DMS53 treated with DMSO at 0.1 percent for 48 hours (cell line): ENCODE data around the gene CEND1.
"Not testable (repeated sequence)": the region's sequence is repeated elsewhere in the genome, so short reads cannot be mapped to it uniquely, and the experiment has no call there.

Experiments used
- DNase-seq: peaks from one replicate; lab custom pipeline; 2025; ENCODE audit not compliant: unreplicated experiment; lab: John Stamatoyannopoulos, UW

Gene CEND1

DNA sequence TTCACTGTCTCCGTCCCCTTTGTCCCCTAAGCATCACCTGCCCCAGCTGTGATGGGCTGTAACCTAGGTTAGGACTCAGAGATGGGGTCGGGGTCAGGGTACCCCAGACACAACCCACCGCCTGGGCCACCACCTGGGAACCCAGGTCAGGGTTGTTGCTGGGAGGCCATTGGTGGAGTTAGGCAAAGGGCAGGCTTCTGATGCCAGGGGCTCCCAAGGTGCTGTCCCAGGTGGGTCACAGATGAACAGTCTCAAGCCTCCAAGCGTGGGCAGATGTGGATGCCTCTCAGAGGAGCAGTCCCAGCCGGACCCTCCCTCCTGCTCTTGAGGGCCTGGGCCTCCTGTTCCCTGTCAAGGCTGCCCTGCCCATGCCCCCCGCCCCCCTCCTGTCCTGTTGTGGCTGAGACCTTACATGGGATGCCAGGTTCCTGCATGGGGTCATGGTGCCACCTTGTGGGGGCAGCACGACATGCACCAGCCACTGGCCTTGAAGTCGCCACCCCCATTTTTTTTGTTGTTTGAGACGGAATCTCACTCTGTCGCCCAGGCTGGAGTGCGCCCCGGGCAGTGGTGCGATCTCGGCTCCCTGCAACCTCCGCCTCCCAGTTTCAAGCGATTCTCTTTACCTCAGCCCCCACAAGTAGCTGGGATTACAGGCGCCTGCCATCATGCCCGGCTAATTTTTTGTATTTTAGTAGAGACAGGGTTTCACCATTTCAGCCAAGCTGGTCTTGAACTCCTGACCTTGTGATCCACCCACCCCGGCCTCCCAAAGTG lies 24.7 kb downstream of the CEND1 start:
- DNase-seq = peak; percentile 27

DNA sequence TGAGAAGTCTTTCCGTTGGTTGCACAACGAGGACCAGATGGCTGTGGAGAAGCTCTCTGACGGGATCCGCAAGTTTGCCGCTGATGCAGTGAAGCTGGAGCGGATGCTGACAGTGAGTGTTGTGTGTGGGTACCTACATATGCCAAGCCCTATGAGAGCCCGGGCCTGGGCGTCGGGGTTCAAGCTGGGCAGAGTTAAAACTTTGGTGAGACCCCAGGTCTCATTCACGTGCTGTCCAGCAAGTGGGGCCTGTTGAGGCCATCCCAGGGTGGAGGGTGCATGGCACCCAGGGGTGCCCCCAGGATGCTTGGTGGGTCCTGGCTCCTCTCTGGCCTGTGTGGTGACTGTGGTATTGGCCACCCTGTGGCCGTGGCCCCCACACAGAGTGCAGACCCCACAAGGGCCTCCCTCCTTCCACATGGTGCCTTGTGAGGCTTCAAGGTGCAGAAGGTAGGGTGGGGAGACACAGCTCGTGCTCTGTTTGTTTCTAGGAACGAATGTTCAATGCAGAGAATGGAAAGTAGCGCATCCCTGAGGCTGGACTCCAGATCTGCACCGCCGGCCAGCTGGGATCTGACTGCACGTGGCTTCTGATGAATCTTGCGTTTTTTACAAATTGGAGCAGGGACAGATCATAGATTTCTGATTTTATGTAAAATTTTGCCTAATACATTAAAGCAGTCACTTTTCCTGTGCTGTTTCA lies 25.4 kb downstream of the CEND1 start:
- no peak for DNase-seq

DNA sequence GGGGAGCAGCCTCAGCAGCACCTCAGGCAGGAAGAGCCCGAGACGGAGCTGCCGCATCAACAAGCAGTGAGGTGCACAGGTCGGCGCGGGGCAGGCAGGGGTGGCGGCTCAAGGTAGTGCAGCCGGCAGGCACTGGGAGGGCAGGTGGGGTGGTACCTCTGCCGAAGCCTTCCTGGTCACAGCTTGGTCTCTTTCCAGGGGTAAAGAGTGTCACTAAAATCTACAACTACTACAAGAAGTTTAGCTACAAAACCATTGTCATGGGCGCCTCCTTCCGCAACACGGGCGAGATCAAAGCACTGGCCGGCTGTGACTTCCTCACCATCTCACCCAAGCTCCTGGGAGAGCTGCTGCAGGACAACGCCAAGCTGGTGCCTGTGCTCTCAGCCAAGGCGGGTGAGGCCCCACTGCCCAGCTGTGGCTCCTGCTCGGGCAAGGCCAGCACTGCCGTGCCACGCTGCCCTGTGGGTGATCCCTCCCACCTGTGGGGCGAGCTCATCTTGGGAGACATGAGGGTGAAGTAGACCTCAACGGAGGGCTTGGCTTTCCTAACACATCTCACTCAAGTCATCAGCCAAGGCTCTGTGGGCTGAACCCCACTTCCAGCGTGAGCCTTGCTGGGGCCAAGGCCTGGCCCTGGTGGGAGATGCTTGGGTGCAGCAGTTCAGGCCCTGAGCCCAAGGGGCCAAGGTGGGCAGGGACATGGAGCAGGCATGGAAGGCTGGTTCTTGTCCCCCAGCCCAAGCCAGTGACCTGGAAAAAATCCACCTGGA lies 26.2 kb downstream of the CEND1 start:
- no peak for DNase-seq

DNA sequence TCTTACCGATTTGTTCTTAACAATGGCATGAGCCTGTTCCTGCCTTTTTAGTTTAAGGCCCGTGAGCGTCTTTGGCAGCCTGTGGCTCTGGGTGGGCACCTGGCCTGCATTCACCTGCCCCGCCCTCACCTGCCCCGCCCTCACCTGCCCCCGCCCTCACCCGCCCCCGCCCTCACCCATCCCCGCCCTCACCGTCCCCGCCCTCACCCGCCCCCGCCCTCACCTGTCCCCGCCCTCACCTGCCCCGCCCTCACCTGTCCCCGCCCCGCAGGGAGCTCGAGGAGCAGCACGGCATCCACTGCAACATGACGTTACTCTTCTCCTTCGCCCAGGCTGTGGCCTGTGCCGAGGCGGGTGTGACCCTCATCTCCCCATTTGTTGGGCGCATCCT lies 26.8 kb downstream of the CEND1 start:
- DNase-seq = no peak

DNA sequence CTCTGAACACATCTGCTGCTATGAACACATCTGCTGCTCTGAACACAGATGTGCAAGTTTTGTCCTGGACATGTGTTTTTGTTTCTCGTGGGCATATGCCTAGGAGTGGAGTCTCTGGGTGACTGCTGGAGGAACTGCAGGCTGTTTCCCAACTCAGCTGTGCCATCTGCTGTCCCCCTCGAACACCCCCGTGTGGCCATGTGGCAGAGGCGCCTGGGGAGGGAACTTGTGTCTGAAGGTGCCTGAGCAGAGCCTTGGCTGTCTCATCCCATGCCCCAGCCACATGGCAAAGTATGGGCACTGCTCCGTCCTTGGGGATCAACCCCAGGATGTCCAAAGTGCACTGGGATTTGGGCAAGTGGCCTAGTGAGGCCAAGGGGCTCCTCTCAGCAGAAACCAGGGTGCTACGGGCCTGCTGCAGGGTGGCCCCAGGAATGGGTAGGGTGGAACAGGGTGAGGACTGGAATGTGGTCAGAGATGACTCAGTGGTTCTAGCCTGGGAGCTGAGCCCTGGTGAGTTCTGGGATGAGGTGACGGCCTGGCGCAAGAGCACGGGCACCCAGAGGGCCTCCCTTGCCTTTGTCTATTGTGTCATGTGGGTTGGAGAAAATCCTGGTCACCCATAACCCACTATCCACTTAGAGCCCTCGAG lies 27.3 kb downstream of the CEND1 start:
- DNase-seq = no peak

DNA sequence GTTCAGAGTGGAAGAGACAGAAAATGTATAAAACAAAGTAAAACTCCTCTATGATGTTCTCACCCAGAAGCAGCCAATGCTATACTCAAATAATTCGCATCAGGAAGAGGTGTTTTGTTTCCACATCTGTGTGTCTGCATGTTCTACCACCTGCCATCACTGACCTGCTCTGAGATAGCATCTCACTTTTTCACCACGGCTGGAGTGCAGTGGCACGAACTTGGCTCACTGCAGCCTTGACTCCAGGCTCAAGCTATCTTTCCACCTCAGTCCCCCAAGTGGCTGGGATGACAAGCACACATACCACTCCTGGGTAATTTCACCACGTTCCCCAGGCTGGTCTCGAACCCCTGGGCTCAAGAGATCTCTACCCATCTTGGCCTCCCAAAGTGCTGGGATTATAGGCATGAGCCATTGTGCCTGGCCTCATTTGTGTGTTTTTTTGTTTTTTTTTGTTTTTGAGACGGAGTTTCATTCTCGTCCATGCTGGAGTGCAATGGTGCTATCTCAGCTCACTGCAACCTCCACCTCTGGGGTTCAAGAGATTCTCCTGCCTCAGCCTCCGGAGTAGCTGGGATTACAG lies 28.3 kb downstream of the CEND1 start:
- DNase-seq = no peak

DNA sequence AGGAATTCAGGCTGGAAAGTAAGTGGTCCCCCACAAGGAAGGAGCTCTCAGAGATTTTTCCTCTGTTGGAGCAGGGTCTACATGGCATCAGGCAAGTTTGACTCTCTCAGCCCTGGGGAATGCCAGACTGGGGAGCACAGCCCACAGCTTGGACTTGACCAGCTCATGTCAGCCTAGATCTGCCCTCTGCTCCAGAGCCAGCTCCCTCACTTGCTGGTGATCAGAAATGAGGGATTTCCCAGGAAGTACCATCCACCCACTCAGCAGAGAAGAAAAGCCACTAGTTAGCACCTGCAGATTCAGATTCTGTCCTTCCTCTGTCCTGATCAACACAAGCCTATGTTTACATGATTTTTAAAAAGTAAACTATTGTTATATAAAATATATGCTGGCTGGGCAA lies 29.7 kb downstream of the CEND1 start:
- DNase-seq = no peak

DNA sequence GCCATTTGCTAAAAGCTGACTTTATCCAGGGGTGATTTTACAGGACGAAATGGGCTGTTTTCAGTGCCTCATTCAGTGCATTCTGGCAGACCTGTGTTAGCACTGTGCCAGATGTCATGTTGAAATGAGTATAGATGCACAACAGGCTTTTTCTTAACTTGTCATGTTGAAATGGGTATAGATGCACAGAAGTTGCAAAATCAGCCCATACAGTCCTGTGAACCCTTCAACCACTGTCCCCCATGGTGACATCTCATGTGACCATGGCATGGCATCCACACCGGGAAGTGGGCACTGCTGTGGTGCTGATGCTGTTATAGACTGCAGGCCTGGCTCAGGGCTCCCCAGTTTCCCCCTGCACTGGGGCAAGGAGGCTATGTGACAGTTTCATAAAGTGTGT lies 40.2 kb downstream of the CEND1 start:
- no peak for DNase-seq

DNA sequence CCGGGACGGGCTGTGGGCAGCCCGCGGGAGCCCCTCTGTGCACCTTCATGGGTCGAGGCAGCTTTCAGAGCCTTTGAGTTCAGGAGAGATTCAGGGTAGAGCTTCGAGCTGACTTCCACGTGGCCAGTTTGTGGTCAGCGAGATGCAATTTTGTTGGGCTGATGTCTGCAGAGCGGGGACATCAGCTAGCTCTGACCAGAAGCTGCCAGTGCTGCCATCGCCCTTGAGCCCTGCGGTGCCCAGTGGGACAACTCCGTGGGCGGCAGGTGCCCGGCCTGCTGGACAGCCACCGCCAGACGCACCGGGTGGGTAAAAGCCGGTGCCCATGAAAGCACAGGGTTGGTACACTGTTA lies 41.9 kb downstream of the CEND1 start:
- no peak for DNase-seq

DNA sequence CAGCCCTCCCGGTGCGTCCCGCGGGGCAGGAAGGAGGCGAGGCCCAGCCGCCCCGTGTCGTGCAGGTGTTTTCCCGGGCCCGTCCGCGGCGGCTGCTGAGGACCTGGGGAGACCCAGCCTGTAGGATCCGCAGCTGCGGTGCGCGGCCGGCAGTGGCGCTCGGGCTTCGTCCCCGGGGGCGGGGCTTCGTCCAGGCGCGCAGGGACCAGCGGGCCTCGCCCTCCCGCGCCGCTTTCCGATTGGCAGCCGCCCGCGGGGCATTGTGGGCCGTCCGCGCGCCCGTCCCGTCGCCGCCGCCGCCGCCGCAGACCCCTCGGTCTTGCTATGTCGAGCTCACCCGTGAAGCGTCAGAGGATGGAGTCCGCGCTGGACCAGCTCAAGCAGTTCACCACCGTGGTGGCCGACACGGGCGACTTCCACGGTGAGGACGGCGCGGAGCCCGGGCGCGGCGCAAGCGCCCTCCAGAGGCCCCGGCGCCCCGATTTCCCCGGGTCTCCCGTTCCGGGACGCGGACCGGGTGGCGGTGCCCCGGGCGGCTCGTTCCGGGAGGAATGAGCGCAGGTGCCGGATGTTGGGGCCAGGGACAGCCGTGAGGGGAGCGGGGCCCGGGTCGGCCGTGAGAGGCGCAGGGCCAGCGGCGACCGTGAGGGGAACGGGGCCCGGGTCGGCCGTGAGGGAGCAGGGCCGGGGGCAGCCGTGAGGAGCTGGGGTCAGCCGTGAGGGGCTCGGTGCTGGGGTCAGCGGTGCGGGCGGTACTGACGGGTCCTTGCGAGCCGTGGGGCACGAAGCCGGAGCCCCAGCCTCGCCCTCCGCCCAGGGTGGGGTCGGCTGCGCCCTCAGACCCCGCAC lies 42.5 kb downstream of the CEND1 start, which contains the start of gene TALDO1:
Gene TALDO1, plus strand, starts transcription at position 307 of the 849 bp plus-strand sequence. Its CDS starts 18 bp downstream, at position 325.
- DNase-seq = peak; percentile 88

DNA sequence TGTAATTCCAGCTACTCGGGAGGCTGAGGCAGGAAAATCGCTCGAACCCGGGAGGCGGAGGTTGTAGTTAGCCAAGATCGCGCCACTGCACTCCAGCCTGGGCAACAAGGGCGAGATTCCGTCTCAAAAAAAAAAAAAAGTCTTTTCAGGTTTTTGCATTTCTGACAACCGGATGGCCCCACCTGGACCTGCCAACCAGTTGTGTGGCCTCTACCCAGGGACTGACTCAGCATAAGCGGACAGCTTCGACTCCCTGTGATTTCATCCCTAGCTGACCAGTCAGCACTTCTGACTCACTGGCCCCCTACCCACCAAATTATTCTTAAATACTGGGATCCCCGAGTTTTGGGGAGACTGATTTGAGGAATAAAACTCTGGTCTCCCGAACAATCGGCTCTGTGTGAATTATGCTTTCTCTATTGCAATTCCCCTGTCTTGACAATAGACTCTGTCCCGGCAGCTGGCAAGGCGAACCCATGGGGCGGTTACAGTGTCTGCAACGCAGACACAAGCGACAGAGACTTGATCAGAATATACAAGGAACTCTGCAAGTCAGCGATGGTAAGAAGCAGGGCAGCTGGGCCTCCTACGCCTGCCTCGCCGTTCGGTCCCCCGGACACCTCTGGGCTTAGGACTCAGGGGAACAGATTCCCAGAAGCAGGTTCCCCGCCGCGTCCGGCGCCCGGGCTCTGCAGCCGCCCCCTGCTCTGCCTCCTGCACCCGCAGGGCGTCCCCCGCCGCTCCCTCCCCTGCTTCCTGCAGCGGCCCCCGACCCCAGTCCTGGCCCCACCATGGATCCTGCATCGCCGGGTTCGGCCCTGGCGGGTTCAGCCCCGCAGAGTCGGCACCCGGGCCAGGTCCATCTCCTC lies 43.4 kb downstream of the CEND1 start:
- DNase-seq = peak; percentile 32

DNA sequence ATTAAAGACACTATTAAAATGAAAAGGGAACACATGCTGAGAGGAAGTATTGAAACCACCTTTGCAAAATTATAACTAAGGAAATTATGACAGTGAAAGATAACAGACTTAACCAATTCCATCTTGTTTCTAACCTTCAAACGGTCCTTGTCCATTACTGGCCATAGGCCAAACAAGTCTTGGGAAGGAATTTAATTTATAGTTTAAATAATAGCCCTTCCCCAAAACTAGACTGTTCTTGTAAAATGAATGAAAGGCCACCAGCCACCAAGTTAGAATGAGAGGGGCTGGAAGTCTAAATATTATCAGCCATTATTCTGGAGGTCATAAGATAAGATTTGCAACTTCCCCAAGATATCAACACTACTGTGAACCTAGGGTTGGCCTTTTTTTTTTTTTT lies 44.5 kb downstream of the CEND1 start:
- DNase-seq = no peak

DNA sequence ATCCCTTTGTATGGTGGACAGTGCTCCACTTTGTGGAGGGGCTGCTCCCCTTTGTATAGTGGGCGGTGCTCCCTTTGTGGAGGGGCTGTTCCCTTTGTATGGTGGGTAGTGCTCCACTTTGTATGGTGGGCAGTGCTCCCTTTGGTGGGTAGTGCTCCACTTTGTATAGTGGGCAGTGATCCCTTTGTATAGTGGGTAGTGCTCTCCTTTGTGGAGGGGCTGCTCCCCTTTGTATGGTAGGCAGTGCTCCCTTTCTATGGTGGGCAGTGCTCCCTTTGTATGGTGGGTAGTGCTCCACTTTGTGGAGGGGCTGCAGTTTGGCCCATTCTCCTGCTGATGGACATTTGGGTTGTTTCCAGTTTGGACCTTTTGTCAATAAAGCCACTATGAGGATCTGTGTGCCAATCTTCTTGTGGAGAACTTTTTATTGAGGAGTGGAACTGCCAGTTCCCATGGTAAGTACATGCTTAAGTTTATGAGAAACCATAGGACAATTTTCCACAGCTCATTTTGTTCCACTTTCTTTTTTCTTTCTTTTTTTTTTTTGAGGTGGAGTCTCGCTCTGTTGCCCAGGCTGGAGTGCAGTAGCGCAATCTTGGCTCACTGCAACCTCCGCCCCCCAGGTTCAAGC lies 47.2 kb downstream of the CEND1 start:
- DNase-seq = no peak

DNA sequence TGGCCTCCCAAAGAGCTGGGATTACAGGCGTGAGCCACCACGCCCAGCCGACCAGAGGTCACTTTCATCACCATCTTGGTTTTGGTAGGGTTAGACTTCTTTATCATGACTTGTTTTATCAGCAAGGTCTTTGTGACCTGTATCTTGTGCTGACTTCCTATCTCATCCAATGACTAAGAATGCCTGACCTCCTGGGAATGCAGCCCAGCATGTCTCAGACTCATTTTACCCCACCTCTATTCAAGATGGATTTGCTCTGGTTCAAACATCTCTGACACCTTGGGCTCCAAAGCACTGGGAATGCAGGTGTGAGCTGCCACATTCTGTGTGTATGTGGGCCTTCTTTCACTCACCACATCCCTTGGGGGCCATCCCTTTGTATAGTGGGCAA lies 47.7 kb downstream of the CEND1 start:
- no peak for DNase-seq

DNA sequence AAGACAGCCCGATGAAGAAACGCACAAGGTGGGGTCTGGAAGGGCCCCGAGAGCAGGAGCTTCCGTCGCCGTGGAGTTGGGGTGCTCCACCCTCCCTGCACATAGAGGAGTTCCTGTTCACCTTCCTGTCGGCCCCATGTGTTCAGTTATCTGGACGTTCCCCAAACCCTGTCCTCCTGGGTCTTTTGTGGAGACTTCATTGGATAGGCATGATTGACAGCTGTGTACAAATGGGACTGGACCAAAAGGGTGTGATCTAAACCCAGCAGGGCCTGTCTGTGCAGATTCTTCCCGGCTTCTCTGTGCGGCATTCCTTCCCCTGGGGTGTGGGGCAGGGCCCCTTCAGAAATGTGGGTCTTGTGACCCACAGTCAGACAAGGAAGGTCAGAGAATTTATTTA lies 52.0 kb downstream of the CEND1 start:
- DNase-seq = not testable (repeated sequence)

DNA sequence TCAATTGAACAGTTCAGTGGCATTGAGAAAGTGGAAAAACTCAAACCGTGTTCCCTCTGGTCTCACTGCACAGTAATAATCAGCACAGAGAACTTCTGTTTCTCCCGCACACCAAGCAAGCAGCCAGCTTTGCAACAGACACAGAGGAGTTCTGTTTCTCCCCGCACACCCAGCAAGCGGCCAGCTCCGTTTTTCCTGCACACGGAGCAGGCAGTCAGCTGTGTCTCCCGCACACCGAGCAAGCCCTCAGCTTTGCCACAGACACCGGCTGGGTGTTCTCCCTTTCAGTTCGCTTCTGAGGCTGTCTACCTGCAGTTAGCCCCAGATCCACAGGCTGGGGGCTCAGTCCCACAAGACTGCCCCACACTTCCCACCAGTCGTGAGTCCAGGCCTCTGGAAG lies 52.5 kb downstream of the CEND1 start:
- no peak for DNase-seq
